CD4-positive, alpha-beta T cell treated with Interleukin-21 for 1 hour (primary cell): Measurements from ENCODE around the gene NCK2.

ENCODE experiments used
- DNase-seq: peaks from one replicate; pipeline ENCODE4 v3.0.0-alpha.2; 2020

NCK2 gene

DNA sequence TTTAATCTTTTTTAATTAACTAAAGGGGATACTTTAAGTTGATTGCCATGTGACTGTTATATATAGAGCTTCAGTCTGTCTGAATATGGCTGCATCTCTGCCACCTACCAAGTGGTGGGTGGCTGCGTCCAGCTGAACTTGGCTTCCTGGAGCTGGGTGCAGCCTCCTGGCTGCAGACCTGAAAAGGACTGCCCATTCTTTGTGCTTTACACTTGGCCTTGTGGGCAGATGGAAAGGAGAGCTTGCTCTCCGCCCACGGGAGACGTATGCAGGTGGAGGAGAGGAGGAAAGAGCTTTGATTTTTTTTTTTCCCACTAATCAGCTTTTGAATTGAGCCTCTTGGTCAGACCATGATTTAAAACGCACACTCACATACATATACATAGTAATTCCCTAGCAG, 34.7 kb downstream of the NCK2 start:
- no peak for DNase-seq

- no peak for DNase-seq
Observed at GRCh38 chr2:105780606-105781005, 35.9 kb downstream of the NCK2 start.

- DNase-seq: no peak
Observed at GRCh38 chr2:105781274-105781978, 36.7 kb downstream of the NCK2 start.

DNA sequence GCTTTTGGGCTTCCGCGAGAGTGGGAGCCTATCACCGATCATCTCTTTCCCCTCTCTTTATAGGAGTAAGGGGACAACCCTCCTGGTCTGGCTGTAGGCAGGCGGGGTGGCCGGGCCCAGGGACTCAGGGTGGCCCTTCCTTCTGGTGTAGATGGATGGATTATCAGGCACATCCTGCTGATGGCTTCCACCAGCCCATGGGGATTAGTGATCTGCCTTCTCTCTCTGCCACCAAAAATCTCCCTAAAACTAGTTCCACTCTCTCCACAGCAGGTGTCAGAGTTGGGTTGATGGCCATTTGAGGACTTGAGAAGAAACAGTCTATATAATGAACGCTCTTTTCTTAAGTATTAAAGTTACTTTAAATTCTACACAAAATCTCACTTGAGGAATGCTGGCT, 37.4 kb downstream of the NCK2 start:
- no peak for DNase-seq

DNA sequence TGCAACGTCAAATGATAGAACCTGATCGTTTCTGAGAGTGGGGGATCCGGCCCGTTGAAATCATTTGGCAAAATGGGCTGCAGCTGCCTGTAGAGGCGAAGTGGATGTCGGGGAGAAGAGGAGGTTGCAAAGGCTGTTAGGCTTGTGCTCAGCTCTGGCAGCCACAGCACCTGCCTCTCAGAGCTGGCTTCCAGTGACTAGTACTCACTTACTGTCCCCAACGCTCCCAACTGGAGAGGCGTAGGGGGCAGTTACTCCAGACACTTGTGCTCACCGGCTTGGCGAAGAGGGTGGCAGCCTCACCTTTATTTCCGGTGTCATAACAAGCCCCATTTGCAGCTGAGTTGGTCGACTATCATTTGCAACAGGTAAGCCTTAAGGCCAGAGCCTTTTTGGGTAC, 37.9 kb downstream of the NCK2 start:
- no peak for DNase-seq

- no peak for DNase-seq
Observed at GRCh38 chr2:105783151-105783738, 38.5 kb downstream of the NCK2 start.

GRCh38 chr2:105783972-105784371, 39.3 kb downstream of the NCK2 start:
- no peak for DNase-seq

- DNase-seq: no peak
Observed at GRCh38 chr2:105784589-105784988, 39.9 kb downstream of the NCK2 start.

DNA sequence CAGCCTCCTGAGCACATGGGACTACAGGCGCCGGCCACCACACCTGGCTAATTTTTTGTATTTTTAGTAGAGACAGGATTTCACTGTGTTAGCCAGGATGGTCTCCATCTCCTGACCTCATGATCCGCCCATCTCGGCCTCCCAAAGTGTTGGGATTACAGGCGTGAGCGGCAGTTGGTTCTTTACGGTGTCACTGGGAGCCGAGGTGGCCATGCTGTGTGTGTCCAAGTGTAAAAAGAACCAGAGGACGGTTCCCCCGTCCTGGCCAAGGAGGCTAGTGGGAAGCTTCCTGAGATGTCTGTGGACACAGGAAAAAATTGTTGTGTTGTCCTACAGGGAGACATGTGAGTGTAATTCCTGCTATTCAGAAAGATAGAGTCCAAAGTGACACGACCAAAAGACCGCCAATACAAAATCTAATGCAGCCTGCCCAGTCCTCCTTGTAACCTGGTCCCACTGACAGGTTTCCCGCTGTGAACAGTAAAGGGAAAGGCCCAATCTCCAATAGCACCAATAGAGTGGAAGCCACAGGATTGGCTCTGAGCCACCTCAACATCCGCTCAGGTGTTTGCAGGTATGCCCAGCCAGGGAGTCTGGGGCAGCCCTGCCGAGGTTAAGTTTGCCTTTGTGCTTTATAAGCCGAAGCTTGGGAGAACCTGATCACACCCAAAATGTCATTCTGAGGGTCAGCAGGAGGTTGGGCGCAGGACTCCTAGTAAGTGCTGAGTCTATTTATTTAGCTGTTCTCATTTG, 40.6 kb downstream of the NCK2 start:
- DNase-seq: no peak

DNA sequence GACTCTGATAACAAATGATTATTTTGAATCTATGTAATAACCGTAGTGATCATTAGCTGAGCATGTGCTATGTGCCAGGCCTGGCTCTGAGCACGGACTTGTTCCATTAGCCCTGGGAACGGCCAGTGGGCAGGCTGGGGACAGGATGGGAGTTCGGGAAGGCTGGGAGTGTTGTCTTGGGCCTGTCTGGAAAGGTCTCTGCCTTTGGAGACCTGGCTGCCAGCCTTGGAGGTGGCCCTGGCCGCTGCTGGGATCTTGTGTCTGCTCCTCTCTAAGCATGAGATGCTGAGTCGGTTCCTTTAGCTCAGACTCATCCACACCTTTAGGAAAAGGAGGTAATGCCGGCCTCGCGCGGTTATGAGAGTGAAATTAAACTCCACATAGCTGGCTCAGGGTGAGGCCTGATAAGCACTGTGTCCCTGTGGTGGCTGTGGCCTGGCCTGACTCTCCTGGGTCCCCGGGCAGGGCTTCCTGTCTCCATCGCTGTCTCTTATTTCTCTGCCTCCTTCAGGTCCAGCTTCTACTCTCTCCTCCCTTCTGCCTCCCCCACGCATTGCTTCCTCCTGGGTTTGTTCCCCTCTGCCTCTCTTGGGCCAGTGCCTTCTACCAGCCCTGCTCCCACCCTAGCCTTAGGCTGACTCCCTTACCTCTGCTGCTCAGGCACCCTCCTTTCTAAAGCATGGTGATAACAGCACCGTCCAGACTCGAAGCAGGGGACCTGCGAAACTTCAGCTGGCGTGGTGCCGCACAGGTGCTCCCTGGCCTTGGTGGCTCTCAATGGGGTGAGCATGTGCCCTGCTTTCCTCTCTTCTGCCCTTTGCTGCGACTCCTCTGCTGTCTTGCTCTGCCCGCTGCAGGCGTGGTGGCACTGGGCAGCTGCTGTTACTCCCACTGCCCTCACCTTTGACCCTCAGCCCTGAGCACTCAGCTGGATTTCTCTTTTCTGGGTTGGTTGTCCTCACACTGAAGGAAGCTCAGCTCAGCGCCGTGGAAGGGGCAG, 41.8 kb downstream of the NCK2 start:
- DNase-seq: no peak

DNA sequence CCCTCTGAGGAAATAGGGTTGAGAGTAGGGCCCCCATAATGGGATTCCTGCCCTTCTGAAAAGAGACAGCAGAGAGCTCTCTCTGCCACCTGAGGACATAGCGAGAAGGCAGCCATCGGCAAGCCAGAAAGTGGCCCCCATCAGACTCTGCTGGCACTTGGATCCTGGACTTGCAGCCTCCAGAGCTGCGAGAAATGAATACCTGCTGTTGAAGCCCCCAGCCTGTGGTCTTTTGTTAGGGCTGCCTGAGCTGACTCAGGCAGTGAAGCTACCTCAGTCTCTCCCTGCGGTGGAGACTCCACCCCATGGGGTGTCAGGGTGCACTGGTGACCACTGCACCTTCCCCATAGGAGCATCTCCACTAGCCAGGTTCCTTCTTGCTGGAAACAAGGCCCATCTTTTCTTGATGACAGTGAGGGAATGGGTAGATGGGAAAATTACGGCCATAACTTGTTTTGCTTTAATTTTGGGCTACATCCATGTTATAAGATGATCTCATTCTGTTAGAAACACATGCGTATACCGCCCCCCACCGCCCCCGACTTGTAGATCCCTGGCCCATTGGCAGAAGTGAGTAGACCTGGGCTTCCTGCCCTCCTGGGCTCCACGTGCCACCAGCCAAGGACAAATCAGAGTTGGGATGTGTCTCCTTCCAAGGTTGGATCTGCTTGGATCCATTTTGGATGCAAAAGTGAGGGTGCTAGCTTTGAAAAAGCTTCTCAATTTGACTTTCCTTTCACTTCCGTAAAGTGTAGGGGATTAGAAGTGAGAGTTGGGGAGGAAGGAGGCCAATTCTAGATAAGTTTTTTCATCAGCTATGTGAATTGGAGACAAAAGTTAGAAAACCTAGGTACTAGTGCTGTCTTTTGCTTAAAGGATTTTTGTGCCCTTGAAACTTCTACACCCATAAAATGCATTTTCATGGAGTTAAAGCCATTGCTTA, 42.9 kb downstream of the NCK2 start:
- no peak for DNase-seq

DNA sequence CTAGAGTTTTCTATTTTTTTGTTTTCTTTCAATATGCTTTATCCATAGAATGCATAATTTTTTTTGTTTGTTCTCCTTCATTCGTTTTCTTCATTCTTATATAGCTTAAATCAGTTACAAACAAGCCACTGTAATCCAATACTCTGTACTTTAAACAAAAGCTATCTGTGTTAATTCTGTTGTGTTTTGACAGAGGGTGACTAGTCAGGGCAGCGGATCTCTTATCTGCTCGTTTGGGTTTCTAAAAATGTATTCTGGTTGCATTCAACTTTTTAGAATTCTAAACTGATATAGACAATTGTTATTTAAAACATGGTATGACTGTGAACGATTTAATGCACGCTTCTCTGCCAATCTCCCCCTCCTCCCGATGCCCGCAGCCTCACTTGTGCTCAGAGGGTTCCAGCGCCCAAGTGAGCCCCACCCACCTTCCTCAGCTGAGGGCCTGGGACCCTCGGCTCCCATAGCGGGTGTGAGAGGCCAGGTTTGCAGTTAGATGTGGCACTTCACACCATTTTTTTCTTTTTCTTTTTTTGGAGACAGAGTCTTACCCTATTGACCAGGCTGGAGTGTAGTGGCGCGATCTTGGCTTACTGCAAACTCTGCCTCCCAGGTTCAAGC, 44.1 kb downstream of the NCK2 start:
- no peak for DNase-seq

DNA sequence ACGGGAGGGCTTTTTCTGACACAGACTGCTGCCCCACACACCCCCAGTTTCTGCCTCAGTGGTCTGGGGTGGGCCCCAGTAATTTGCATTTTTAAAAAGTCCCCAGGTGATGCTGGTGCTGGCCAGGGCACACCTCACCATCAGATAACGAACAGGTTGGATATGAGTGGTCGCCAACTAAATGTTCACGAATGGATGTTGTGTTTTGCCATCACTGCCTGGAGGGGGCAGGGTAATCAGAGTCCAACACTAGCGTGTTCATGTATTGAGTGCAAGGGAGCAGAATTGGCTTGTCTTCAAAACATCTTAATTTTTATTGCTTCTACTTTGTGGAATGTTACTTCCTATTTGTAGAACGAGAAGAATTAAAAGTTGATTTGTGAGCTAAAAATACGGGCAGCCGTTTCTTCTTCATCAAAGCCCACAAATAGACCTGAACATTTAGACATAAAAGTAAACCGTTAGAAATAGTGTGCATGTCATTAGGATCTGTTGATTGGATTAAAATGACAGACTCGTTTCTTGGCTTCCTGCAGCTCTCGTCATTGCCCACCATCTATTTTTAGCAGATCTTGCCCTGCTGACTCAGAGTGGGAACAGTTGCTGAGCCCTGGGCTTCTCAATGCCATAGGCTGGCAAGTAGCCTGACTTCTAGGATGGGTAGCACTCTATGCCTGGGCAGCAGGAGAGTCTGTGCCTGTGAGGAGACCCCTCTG, 45.2 kb downstream of the NCK2 start:
- peak; percentile 78 for DNase-seq

- DNase-seq: no peak
Observed at GRCh38 chr2:105790461-105791149, 45.9 kb downstream of the NCK2 start.

- no peak for DNase-seq
Observed at GRCh38 chr2:105791229-105791628, 46.5 kb downstream of the NCK2 start.

- DNase-seq: no peak
Observed at GRCh38 chr2:105792561-105792960, 47.8 kb downstream of the NCK2 start.

DNA sequence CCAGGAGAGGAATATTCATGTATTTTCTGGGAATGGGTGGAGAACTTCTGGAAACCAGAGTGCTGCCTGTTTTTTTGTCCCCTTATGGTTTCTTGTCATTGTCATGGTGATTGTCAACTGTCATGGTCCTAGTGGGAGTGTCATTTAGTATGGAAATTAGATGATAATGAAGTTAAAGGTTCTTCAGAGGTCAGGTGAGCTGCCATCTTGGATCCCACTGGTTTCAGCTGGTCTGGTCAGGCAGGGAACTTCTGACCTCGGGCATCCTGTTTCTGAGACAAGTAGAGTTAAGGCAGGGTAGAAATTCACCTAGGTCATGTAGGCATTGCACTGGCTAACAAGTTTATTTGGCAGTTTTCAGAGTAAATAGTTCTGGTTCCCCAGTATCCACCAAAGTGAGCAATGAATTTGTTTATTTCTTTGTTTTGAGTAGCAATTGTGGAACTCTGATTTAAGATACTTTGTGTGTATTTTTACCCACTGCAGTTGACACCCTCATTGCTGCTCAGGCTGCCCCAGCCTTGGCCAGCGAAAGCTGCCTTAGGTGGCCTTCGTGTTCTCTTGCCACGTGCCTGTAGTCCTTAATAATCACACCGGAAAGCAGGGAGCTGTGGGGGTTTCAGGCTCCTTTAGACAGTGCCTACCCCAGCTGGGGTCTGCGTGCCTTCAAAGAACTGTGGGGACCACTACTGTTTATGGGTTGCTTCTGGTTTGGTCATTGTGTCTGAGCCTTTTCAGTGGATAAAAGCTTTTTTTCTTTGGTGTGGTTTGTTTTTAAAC, 48.7 kb downstream of the NCK2 start:
- DNase-seq: no peak

- no peak for DNase-seq
Observed at GRCh38 chr2:105794926-105795574, 50.3 kb downstream of the NCK2 start.

DNA sequence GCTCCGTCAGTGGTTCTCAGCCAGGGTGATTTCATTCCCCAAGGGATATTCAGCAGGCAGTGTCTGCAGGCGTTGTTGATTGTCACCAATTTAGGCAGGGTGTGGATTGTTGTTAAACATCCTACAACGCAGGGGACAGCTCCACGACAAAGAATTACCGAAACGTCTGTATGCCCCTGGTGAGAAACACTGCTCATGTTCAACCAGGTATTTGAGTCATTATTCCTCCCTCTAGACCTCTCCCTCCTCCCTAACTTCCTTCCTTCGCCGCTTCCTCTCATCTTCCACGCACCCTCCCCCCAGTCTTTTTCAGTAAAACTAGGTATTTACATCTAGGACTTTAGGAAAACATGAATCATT, 50.8 kb downstream of the NCK2 start:
- no peak for DNase-seq
